Osteocyte (in vitro differentiated cells): ENCODE measurements around the gene ADCY3. TPM values are rescaled to one million over a fixed set of nuclear protein-coding genes. Genes with fewer than 3 reads are reported as not detected.

Experiments
- DNase-seq: peaks from one replicate; pipeline ENCODE4 v3.0.0; 2021; ENCODE audit warnings: mixed read lengths; ENCODE audit not compliant: unreplicated experiment; ENCODE audit errors: extremely low spot score
- H3K27ac Mint-ChIP-seq: one replicate; pipeline ENCODE4 v1.8.0; 2021; ENCODE audit warnings: mild to moderate bottlenecking, mixed read lengths; ENCODE audit not compliant: unreplicated experiment
- H3K27me3 Mint-ChIP-seq: one replicate; pipeline ENCODE4 v1.8.0; 2021; ENCODE audit warnings: mixed read lengths; ENCODE audit not compliant: unreplicated experiment
- H3K36me3 Mint-ChIP-seq: one replicate; pipeline ENCODE4 v1.8.0; 2021; ENCODE audit warnings: mixed read lengths; ENCODE audit not compliant: unreplicated experiment
- H3K4me1 Mint-ChIP-seq: one replicate; pipeline ENCODE4 v1.8.0; 2021; ENCODE audit warnings: mixed read lengths; ENCODE audit not compliant: unreplicated experiment
- H3K4me3 Mint-ChIP-seq: one replicate; pipeline ENCODE4 v1.8.0; 2021; ENCODE audit warnings: mild to moderate bottlenecking, moderate library complexity, mixed read lengths; ENCODE audit not compliant: unreplicated experiment
- H3K9me3 Mint-ChIP-seq: one replicate; pipeline ENCODE4 v1.8.0; 2021; ENCODE audit warnings: mixed read lengths; ENCODE audit not compliant: unreplicated experiment
- CTCF ChIP-seq: fragments of 200-600 bp; sonication (generic); IDR thresholded peaks from 2 replicates; pipeline ENCODE4 v1.5.0; 2021; ENCODE audit warnings: antibody characterized with exemption, mild to moderate bottlenecking, moderate library complexity
- total RNA-seq: library from RNA; stranded (reverse); gene quantifications from 2 replicates; pipeline ENCODE4 v1.2.1, GENCODE V29; 2021

Gene ADCY3
- total RNA-seq, 1 donor from 2014 or later, result 99.9 TPM

- no peak for TF ChIP-seq CTCF
- no peak for DNase-seq
- no peaks in the 10 kb centered on the region for H3K36me3 Mint-ChIP-seq
- no peaks in the 10 kb centered on the region for H3K27me3 Mint-ChIP-seq
- no peak overlapping the region for H3K27ac Mint-ChIP-seq
- H3K4me3 Mint-ChIP-seq, result no peak overlapping the region
- H3K9me3 Mint-ChIP-seq, result no peaks in the 10 kb centered on the region
- H3K4me1 Mint-ChIP-seq, result peaks cover 6% of the 10 kb centered on the region
Measured at GRCh38 chr2:24924266-24924665, 4.2 kb upstream of the ADCY3 start.

- Mint-ChIP-seq H3K4me1 (peaks cover 17% of the 10 kb centered on the region), H3K9me3 (no peaks in the 10 kb centered on the region), H3K27me3 (no peaks in the 10 kb centered on the region), H3K36me3 (no peaks in the 10 kb centered on the region), H3K4me3 (no peak overlapping the region), H3K27ac (no peak overlapping the region)
- TF ChIP-seq CTCF, result no peak
- no peak for DNase-seq
Measured at GRCh38 chr2:24923106-24923505, 3.1 kb upstream of the ADCY3 start.

GRCh38 chr2:24922556-24922955 lies 2.5 kb upstream of the ADCY3 start:
- no peak overlapping the region for H3K27ac Mint-ChIP-seq
- DNase-seq, result no peak
- H3K9me3 Mint-ChIP-seq, result no peaks in the 10 kb centered on the region
- TF ChIP-seq CTCF, result no peak
- H3K27me3 Mint-ChIP-seq, result no peaks in the 10 kb centered on the region
- H3K4me1 Mint-ChIP-seq, result peaks cover 22% of the 10 kb centered on the region
- H3K36me3 Mint-ChIP-seq, result no peaks in the 10 kb centered on the region
- peak overlapping the region; percentile 12 for H3K4me3 Mint-ChIP-seq

GRCh38 chr2:24920809-24921441 lies 888 bp upstream of the ADCY3 start:
- H3K36me3 Mint-ChIP-seq, result no peaks in the 10 kb centered on the region

More at GRCh38 chr2:24920809-24921441, 888 bp upstream of the ADCY3 start:
- H3K4me1 Mint-ChIP-seq, result peaks cover 34% of the 10 kb centered on the region
- DNase-seq, result no peak
- no peak overlapping the region for H3K27ac Mint-ChIP-seq
- no peaks in the 10 kb centered on the region for H3K27me3 Mint-ChIP-seq
- TF ChIP-seq CTCF, result peak; percentile 38
- peak overlapping the region; percentile 72 for H3K4me3 Mint-ChIP-seq
- no peaks in the 10 kb centered on the region for H3K9me3 Mint-ChIP-seq
